ENCODE results near the gene EEF2.
A peak's percentile ranks its signal among the peaks of the same experiment; 100 is the strongest.

The EEF2 gene

GRCh38 chr19:3984908-3985642, at the start of gene EEF2:
TSS of gene EEF2 (minus strand) at chr19:3985463. CDS start at chr19:3985380, 83 bp downstream.
- no peaks in the 10 kb centered on the region for H3K27me3 ChIP-seq (ENCODE audit: control insufficient read depth in 5 of 5, insufficient read depth in 4 of 5, low read length in 5 of 5)
- peak within 1 kb of the TSS; percentile 97 for H3K27ac ChIP-seq (ENCODE audit: low read depth, low read length)
- peak within 1 kb of the TSS; percentile 81 to 98 (median 96) for H3K4me3 ChIP-seq (ENCODE audit: low read depth in 1 of 5, low read length in 5 of 5)
- peaks cover 17 to 61% (median 56%) of the 10 kb centered on the region in 5 donors for H3K4me1 ChIP-seq (ENCODE audit: control insufficient read depth in 5 of 5, insufficient read depth in 5 of 5, low read length in 5 of 5)
- H3K36me3 ChIP-seq (ENCODE audit: control insufficient read depth in 5 of 5, insufficient read depth in 5 of 5, low read length in 5 of 5), result peaks cover 0 to 43% (median 42%) of the 10 kb centered on the region in 5 donors
- H3K9me3 ChIP-seq (ENCODE audit: control insufficient read depth in 5 of 5, low read length in 5 of 5), result no peaks in the 10 kb centered on the region
- H3K9ac ChIP-seq (ENCODE audit: low read length in 5 of 5), result peak within 1 kb of the TSS; percentile 91 to 100 (median 93)

- H3K36me3 ChIP-seq (ENCODE audit: control insufficient read depth in 5 of 5, insufficient read depth in 5 of 5, low read length in 5 of 5), result peaks cover 0 to 77% (median 59%) of the 10 kb centered on the region in 5 donors
- no peaks in the 10 kb centered on the region for H3K9me3 ChIP-seq (ENCODE audit: control insufficient read depth in 5 of 5, low read length in 5 of 5)
- H3K4me3 ChIP-seq (ENCODE audit: low read depth in 1 of 5, low read length in 5 of 5), result no peak overlapping the region
- H3K9ac ChIP-seq (ENCODE audit: low read length in 5 of 5), result no peak overlapping the region
- H3K27me3 ChIP-seq (ENCODE audit: control insufficient read depth in 5 of 5, insufficient read depth in 4 of 5, low read length in 5 of 5), result no peaks in the 10 kb centered on the region
- H3K27ac ChIP-seq (ENCODE audit: low read depth, low read length), result no peak overlapping the region
- peaks cover 0 to 5% (median 0%) of the 10 kb centered on the region in 5 donors for H3K4me1 ChIP-seq (ENCODE audit: control insufficient read depth in 5 of 5, insufficient read depth in 5 of 5, low read length in 5 of 5)
Observed at GRCh38 chr19:4034048-4035017, 49.1 kb upstream of the EEF2 start.

- Histone ChIP-seq H3K36me3 (ENCODE audit: control insufficient read depth in 5 of 5, insufficient read depth in 5 of 5, low read length in 5 of 5) (peaks cover 0 to 87% (median 64%) of the 10 kb centered on the region in 5 donors), H3K9ac (ENCODE audit: low read length in 5 of 5) (no peak overlapping the region), H3K27ac (ENCODE audit: low read depth, low read length) (no peak overlapping the region), H3K4me1 (ENCODE audit: control insufficient read depth in 5 of 5, insufficient read depth in 5 of 5, low read length in 5 of 5) (peaks cover 0 to 5% (median 0%) of the 10 kb centered on the region in 5 donors), H3K9me3 (ENCODE audit: control insufficient read depth in 5 of 5, low read length in 5 of 5) (no peaks in the 10 kb centered on the region), H3K27me3 (ENCODE audit: control insufficient read depth in 5 of 5, insufficient read depth in 4 of 5, low read length in 5 of 5) (no peaks in the 10 kb centered on the region), H3K4me3 (ENCODE audit: low read depth in 1 of 5, low read length in 5 of 5) (no peak overlapping the region)
Observed at GRCh38 chr19:4033028-4033956, 48.0 kb upstream of the EEF2 start.

DNA sequence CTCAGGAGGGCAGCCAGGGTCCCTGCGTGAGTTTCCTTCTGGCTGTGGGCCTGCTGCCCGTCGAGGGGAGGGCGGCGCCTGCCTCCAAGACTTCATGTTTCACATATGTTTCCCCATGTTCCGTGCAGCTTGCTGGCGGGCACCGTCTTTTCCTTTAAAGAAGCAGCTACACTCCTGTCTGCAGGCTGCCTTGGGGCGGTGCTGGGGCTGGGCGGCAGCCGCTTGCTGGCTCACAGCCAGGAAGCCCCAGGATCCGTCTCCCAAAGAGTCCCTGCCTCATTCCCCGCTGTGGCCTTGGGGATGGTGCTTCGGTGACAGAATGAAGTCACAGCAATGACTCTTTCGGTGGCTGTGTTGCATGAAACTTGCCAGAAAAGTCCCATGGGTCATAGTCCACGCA, 47.2 kb upstream of the EEF2 start:
- H3K9ac ChIP-seq (ENCODE audit: low read length in 5 of 5), result no peak overlapping the region
- H3K27ac ChIP-seq (ENCODE audit: low read depth, low read length), result no peak overlapping the region
- H3K36me3 ChIP-seq (ENCODE audit: control insufficient read depth in 5 of 5, insufficient read depth in 5 of 5, low read length in 5 of 5), result peaks cover 0 to 85% (median 66%) of the 10 kb centered on the region in 5 donors

GRCh38 chr19:4031420-4031819, 46.2 kb upstream of the EEF2 start:
- H3K9me3 ChIP-seq (ENCODE audit: control insufficient read depth in 5 of 5, low read length in 5 of 5), result no peaks in the 10 kb centered on the region
- H3K9ac ChIP-seq (ENCODE audit: low read length in 5 of 5), result no peak overlapping the region
- H3K27me3 ChIP-seq (ENCODE audit: control insufficient read depth in 5 of 5, insufficient read depth in 4 of 5, low read length in 5 of 5), result no peaks in the 10 kb centered on the region
- H3K36me3 ChIP-seq (ENCODE audit: control insufficient read depth in 5 of 5, insufficient read depth in 5 of 5, low read length in 5 of 5), result peaks cover 0 to 80% (median 59%) of the 10 kb centered on the region in 5 donors
- H3K4me3 ChIP-seq (ENCODE audit: low read depth in 1 of 5, low read length in 5 of 5), result no peak overlapping the region
- no peak overlapping the region for H3K27ac ChIP-seq (ENCODE audit: low read depth, low read length)
- H3K4me1 ChIP-seq (ENCODE audit: control insufficient read depth in 5 of 5, insufficient read depth in 5 of 5, low read length in 5 of 5), result peaks cover 0 to 5% (median 0%) of the 10 kb centered on the region in 5 donors

More for the DNA sequence above, 47.2 kb upstream of the EEF2 start:
- no peaks in the 10 kb centered on the region for H3K9me3 ChIP-seq (ENCODE audit: control insufficient read depth in 5 of 5, low read length in 5 of 5)
- H3K27me3 ChIP-seq (ENCODE audit: control insufficient read depth in 5 of 5, insufficient read depth in 4 of 5, low read length in 5 of 5), result no peaks in the 10 kb centered on the region
- no peak overlapping the region for H3K4me3 ChIP-seq (ENCODE audit: low read depth in 1 of 5, low read length in 5 of 5)
- H3K4me1 ChIP-seq (ENCODE audit: control insufficient read depth in 5 of 5, insufficient read depth in 5 of 5, low read length in 5 of 5), result peaks cover 0 to 5% (median 0%) of the 10 kb centered on the region in 5 donors

DNA sequence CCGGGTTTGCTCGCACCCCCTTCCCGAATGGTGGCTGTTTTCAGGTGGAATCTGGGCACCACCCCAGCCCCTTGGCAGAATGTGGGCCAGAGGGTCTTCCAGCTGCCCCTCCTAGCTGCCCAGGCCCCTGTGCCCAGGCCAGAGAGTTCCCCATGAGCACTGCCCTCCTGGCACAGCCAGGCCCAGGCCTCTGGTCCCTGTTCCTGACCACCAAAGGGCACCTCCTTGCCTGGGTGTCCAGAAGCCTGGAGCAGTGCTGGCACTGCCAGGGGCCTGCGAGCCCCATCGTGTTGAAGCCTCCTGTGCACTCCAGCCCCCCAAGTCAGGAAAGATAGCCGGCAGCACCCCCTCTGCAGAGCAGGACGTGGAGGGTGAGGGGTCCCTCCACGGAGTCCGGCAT, 45.7 kb upstream of the EEF2 start:
- peaks cover 0 to 5% (median 0%) of the 10 kb centered on the region in 5 donors for H3K4me1 ChIP-seq (ENCODE audit: control insufficient read depth in 5 of 5, insufficient read depth in 5 of 5, low read length in 5 of 5)
- no peaks in the 10 kb centered on the region for H3K27me3 ChIP-seq (ENCODE audit: control insufficient read depth in 5 of 5, insufficient read depth in 4 of 5, low read length in 5 of 5)
- H3K9ac ChIP-seq (ENCODE audit: low read length in 5 of 5), result no peak overlapping the region
- H3K9me3 ChIP-seq (ENCODE audit: control insufficient read depth in 5 of 5, low read length in 5 of 5), result no peaks in the 10 kb centered on the region
- H3K27ac ChIP-seq (ENCODE audit: low read depth, low read length), result no peak overlapping the region
- peaks cover 0 to 76% (median 58%) of the 10 kb centered on the region in 5 donors for H3K36me3 ChIP-seq (ENCODE audit: control insufficient read depth in 5 of 5, insufficient read depth in 5 of 5, low read length in 5 of 5)
- H3K4me3 ChIP-seq (ENCODE audit: low read depth in 1 of 5, low read length in 5 of 5), result no peak overlapping the region

DNA sequence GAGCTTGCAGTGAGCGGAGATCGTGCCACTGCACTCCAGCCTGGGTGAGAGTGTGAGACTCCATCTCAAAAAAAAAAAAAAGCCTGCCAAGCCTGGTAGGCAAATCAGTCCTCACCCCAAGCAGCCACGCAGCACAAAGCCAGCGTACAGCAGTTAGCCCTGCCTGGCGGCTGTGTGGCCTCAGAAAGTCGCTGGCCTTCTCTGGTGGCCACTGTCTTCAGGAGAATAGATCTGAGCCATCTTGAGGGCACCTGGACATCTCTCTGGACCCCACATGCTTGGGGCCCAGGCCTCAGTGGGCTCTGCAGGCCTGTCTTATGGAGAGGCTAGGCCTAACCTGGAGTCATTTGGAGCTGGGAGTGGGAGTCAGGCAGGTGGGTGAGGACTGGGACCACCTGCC, 45.3 kb upstream of the EEF2 start:
- Histone ChIP-seq H3K27ac (ENCODE audit: low read depth, low read length) (no peak overlapping the region), H3K27me3 (ENCODE audit: control insufficient read depth in 5 of 5, insufficient read depth in 4 of 5, low read length in 5 of 5) (no peaks in the 10 kb centered on the region), H3K9me3 (ENCODE audit: control insufficient read depth in 5 of 5, low read length in 5 of 5) (no peaks in the 10 kb centered on the region), H3K4me3 (ENCODE audit: low read depth in 1 of 5, low read length in 5 of 5) (no peak overlapping the region), H3K4me1 (ENCODE audit: control insufficient read depth in 5 of 5, insufficient read depth in 5 of 5, low read length in 5 of 5) (peaks cover 0 to 5% (median 0%) of the 10 kb centered on the region in 5 donors), H3K9ac (ENCODE audit: low read length in 5 of 5) (no peak overlapping the region), H3K36me3 (ENCODE audit: control insufficient read depth in 5 of 5, insufficient read depth in 5 of 5, low read length in 5 of 5) (peaks cover 0 to 72% (median 54%) of the 10 kb centered on the region in 5 donors)

- Histone ChIP-seq H3K27ac (ENCODE audit: low read depth, low read length) (no peak overlapping the region), H3K9me3 (ENCODE audit: control insufficient read depth in 5 of 5, low read length in 5 of 5) (no peaks in the 10 kb centered on the region), H3K4me1 (ENCODE audit: control insufficient read depth in 5 of 5, insufficient read depth in 5 of 5, low read length in 5 of 5) (peaks cover 0 to 11% (median 10%) of the 10 kb centered on the region in 5 donors), H3K27me3 (ENCODE audit: control insufficient read depth in 5 of 5, insufficient read depth in 4 of 5, low read length in 5 of 5) (no peaks in the 10 kb centered on the region), H3K36me3 (ENCODE audit: control insufficient read depth in 5 of 5, insufficient read depth in 5 of 5, low read length in 5 of 5) (peaks cover 0 to 72% (median 54%) of the 10 kb centered on the region in 5 donors), H3K4me3 (ENCODE audit: low read depth in 1 of 5, low read length in 5 of 5) (no peak overlapping the region), H3K9ac (ENCODE audit: low read length in 5 of 5) (no peak overlapping the region)
Observed at GRCh38 chr19:4029247-4029614, 44.0 kb upstream of the EEF2 start.
